KBM-7 (cell line): ENCODE results near the gene MRPL51.
A peak's percentile ranks its signal among the peaks of the same experiment; 100 is the strongest.
"Not testable (repeated sequence)": the region's sequence is repeated elsewhere in the genome, so short reads cannot be mapped to it uniquely, and the experiment has no call there.

Experiments used
- DNase-seq: peaks from one replicate; pipeline ENCODE4 v3.0.0-alpha.2; 2015
- in situ Hi-C: fragments of 300-500 bp; cut with MboI; formaldehyde crosslinking; loops from 2 replicates; pipeline ENCODE4 v1.14.3; 2020; ENCODE audit warnings: low sequenced_read_pairs, low pct_unique_long_range_greater_than_20kb, mixed read lengths

Gene MRPL51

GRCh38 chr12:6532927-6533652 lies 40.0 kb upstream of the MRPL51 start:
- peak; percentile 85 for DNase-seq
- in situ Hi-C loops: no loop called here

DNA sequence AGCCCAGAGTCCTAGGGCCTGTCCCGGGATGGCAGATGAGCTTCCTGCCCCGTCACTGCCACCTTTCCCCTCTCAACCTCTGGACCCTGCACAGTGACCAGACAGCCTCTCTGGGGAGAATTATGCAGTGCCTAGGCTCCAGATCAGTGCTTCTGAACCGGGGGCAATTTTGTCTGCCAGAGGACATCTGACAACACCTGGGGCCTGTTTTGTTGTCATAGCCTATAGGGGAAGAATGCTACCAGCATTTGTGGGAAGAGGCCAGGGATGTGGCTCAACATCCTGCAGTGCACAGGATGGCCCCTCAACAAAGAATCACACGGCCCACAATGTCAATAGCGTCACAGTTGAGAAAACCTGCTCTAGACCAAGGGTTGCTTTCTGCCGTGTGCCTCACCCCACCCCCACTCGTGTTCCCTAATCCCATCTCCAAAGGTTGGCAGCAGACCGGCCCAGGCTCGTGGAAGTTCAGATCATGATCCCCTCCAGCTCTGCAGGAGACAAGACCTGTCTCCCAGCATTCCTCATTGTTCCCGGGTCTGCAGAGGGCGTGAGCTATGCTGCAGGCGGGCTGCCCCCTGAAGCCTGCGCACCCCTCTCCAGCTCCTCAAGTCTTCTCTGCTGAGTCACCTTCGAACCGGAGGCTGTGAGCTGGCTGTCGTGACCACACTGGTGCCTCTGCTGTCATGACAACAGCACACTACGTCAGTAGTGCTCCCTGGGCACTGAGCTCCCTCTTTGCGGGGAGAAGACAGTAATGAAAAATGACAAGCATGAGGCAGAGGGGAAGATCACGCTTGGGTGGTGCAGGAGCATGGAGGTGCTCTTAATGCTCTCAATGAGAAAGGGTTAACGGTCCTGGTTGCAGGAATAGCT lies 39.2 kb upstream of the MRPL51 start:
- in situ Hi-C loops: no loop called here
- peak; percentile 84 for DNase-seq

GRCh38 chr12:6530576-6531260 lies 37.7 kb upstream of the MRPL51 start:
- in situ Hi-C loops: no loop called here
- no peak for DNase-seq

DNA sequence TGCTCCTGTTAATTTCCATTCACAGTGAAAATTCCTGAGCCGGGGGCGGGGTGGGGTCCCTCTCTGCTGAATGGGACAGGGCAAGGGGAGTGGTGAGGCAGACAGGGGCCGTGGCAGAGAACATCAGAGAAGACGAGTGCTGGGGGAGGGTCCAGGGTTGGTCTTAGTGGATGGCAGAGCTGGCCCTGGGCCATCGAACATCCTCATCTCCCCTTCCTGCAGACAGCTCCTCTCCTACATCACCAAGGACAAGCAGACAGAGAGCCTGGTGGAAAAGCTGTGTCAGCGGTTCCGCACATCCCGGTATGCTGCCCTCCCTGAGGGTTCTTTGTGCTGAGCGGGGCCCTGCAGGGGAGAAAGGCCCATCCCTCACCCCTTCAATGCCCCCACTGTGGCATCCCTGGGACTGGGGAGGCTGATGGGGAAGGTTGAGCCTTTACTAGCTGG lies 36.3 kb upstream of the MRPL51 start:
- DNase-seq: no peak
- in situ Hi-C loops: no loop called here

- DNase-seq: no peak
These were observed 35.6 kb upstream of the MRPL51 start for GRCh38 chr12:6528539-6529235.

GRCh38 chr12:6527711-6528110 lies 34.6 kb upstream of the MRPL51 start:
- in situ Hi-C loops: no loop called here
- no peak for DNase-seq

More at GRCh38 chr12:6528539-6529235, 35.6 kb upstream of the MRPL51 start:
- in situ Hi-C loops: no loop called here

- in situ Hi-C loops: no loop called here
These were observed 33.9 kb upstream of the MRPL51 start for GRCh38 chr12:6526766-6527525.

GRCh38 chr12:6526201-6526600 lies 33.1 kb upstream of the MRPL51 start:
- no peak for DNase-seq
- in situ Hi-C loops: no loop called here

More at GRCh38 chr12:6526766-6527525, 33.9 kb upstream of the MRPL51 start:
- DNase-seq: no peak

DNA sequence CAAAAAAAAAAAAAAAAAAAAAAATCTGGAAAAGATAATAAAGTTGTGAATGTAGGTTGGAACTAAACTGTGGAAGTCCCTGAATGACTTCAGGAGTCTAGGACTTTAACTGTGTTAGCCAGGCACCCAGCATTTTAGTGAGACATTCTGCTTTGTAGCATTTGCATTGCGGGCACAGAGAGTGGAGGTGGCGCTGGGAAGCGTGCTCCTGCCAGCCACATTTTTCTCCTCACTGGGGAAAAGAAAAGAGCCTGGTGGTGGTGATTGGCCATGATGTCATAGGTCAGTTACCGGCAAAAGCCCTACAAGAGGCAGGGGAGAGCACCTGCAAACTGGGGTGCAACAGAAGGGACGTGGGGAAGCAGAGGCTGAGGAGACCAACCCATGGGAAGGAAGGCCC lies 31.6 kb upstream of the MRPL51 start:
- in situ Hi-C loops: no loop called here
- DNase-seq: no peak

GRCh38 chr12:6523708-6524107 lies 30.6 kb upstream of the MRPL51 start:
- no peak for DNase-seq
- in situ Hi-C loops: no loop called here

- DNase-seq: no peak
- in situ Hi-C loops: no loop called here
These were observed 29.1 kb upstream of the MRPL51 start for GRCh38 chr12:6522193-6522592.

- in situ Hi-C loops: no loop called here
- DNase-seq: no peak
These were observed 27.1 kb upstream of the MRPL51 start for GRCh38 chr12:6520186-6520585.

DNA sequence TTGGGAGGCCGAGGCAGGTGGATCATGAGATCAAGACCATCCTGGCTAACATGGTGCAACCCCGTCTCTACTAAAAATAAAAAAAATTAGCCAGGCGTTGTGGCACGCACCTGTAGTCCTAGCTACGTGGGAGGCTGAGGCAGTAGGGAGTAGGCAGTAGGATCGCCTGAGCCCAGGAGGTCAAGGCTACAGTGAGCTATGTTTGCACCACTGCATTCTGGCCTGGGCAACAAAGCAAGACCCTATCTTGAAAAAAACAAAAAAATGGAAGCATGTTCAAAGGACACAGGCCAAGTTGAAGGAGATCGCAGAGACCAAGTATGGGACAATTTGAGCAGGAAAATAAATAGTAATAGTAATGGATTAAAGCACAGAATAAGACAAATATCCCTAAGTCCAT lies 15.0 kb upstream of the MRPL51 start:
- in situ Hi-C loops: no loop called here
- no peak for DNase-seq

GRCh38 chr12:6507102-6507998 lies 14.3 kb upstream of the MRPL51 start:
- in situ Hi-C loops: no loop called here
- no peak for DNase-seq

DNA sequence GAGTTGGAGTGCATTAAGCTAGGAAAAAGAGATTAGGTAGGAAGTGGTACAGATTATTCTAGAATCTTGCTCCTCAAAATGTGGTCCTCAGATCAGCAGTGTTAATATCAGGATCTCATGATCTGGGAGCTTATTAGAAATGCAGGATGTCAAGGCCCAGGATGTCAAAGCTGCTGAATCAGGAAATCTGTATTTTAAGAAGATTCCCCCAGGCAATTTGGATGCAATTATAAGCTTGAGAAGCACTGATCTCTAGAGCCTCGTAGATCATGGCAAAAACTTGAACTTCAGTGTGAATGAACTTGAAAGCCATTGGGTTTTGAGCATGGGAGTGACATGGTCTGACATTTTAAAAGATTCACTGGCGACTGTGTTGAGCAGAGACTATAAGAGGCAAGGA lies 7.4 kb upstream of the MRPL51 start:
- DNase-seq: no peak
- in situ Hi-C loops: no loop called here

- DNase-seq, in situ Hi-C loops: not testable (repeated sequence)
These were observed 4.2 kb upstream of the MRPL51 start for GRCh38 chr12:6497291-6497690.

DNA sequence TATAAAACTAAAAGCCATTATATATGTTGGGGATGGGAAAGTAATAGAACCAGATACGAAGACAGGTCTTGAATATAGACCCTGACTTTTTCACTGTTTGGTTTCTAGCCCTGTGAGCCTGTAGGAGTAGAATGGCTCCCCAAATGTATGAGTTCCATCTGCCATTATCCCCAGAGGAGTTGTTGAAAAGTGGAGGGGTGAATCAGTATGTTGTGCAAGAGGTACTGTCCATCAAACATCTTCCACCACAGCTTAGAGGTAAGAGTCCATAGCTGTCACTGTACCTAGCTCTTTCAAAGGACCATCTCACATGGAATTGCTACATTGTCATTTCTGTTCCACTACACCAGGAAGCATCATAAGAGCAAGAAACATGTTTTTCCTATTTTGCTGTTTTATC lies 1.9 kb upstream of the MRPL51 start:
- no peak for DNase-seq
- in situ Hi-C loops: no loop called here
